NCI-H1930 (cell line): ENCODE results near the gene TM9SF2.

Experiments used
- DNase-seq, 2 experiments: peaks; one replicate each; lab custom pipeline; 2025; lab: John Stamatoyannopoulos, UW

TM9SF2 gene

DNA sequence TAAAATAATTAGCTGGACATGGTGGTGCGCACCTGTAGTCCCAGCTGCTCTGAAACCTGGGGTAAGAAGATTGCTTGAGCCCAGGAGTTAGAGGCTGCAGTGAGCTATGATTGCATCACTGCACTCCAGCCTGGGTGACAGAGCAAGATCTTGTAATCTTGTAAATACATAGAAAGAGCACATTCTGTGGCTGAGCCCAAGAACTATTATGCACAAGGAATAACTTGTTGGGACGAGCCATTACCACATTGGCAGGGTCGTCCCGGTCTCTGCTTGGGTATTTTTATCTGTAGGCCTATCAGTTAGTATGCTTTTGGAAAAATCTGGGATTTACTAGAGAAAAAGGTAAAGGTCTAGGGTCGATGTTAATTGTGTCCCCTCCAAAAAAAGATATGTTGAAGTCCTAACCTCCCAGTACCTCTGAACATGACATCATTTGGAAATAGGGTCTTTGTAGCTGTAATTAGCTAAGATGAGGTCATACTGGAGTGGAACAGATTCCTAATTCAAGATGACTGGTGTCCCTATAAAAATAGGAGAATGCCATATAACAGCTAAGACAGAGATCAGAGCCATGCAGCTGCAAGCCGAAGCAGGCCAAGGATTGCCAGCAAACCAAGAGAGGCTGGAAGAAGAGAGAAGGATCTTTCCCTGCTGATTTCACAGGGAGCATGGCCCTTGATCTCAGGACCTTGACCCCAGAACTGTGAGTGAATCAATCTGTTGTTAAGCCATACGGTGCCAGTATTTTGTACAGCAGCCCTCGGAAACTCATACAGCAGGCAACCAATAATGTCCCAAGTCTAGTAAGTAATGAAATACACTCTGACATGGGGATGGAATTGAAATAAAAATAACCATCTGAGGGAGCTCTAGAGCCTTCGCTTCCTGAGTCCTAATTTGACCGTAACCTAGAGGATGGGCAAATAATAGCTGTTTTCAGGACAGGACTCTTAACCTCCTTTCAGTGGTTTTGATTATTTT lies 77.0 kb downstream of the TM9SF2 start:
- peak in 1 of 2 experiments; percentile 11 for DNase-seq

DNA sequence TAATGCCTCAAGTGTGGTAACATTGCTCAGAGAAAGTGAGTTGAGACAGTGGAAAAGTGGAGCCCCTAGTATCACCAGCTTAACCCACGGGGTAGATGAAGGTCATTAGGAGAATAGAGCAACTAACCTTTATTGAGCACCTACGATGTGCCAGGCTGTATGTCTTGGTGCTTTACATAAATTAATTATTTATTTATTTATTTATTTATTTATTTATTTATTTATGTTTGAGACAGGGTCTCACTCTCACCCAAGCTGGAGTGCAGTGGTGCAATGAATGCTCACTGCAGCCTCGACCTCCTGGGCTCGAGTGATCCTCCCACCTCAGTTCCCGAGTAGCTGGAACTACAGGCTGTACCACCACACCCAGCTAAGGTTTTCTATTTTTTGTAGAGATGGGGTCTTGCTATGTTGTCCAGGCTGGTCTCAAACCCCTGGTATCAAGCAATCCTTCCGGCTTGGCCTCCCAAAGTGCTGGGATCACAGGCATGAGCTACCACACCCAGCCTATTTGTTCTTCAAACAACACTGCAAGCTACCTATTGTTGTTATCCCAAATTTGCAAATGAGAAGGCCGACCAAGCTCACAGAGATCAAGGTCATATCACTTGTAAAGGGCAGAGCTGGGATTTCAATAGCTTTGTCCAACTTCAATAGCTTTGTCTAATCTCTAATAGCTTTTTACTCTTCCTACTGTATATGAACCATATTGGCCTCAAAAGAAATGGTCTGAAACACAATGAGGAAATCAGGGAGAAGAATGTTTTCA lies 79.4 kb downstream of the TM9SF2 start:
- DNase-seq = no peak

GRCh38 chr13:99582511-99582910 lies 81.2 kb downstream of the TM9SF2 start:
- DNase-seq = no peak

GRCh38 chr13:99585609-99586008 lies 84.3 kb downstream of the TM9SF2 start:
- no peak for DNase-seq

- no peak for DNase-seq
Observed at GRCh38 chr13:99587021-99587420, 85.7 kb downstream of the TM9SF2 start.

DNA sequence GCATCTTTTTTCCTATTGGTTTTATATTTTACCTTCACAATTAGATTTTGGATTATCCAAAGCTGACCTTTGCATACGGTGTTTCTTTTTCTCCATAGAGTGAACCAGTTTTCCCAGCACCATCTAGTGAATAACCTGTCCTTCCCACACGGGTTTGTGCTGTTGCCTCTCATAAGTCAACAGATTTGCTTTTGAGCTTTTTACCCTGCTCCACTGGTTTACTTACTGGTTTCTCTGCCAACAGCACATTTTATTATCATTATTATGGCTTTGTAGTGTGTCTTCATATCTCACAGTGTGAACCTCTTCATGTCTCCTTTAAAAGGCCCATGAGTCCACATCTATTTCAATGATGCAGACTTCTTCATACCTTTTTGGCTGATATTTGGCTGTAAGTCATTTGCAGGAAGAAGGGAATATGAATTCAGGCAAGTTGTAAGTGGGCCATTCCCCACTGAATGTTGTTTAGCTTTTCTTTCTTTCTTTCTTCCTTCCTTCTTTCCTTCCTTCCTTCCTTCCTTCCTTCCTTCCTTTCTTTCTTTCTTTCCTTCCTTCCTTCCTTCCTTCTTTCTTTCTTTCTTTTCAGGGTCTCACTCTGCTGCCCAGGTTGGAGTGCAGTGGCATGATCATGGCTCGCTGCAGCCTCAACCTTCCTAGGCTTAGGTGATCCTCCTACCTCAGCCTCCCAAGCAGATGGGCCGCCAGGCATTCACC lies 86.8 kb downstream of the TM9SF2 start:
- no peak for DNase-seq

GRCh38 chr13:99589575-99589974 lies 88.3 kb downstream of the TM9SF2 start:
- no peak for DNase-seq

- DNase-seq = no peak
Observed at GRCh38 chr13:99590519-99591011, 89.3 kb downstream of the TM9SF2 start.

DNA sequence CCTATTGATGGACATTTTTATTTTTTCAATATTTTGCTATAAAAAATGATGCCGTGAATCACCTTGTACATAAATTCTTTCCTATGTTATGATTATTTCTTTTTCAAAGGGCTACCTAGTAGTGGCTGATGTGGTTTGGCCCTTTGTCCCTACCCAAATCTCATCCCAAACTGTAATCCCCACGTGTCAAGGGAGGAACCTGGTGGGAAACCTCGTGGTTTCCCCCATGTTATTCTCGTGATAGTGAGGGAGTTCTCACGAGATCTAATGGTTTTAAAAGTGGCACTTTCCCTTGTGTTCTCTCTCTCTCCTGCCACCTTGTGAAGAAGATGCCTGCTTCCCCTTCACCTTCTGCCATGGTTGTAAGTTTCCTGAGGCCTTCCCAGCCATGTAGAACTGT lies 94.9 kb downstream of the TM9SF2 start:
- no peak for DNase-seq

DNA sequence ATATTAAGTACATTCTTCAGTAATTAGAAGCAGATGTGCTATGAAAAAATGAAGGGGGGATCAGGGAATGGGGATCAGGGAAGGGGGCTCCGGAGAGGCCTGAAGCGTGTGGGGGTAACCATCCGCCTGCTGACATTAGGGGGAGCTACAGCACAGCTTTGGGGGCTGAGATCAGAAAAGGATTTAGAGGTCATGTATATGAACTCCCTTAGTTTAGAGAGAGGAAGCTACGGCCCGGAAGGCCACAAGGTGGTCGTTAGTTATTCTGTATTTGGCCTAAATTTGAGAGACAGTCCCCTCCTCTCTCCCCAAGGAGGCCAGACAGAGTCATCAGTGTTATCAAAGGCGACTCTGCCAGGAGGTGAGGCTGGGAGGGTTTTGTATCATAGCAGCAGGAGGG lies 99.0 kb downstream of the TM9SF2 start:
- DNase-seq = no peak

DNA sequence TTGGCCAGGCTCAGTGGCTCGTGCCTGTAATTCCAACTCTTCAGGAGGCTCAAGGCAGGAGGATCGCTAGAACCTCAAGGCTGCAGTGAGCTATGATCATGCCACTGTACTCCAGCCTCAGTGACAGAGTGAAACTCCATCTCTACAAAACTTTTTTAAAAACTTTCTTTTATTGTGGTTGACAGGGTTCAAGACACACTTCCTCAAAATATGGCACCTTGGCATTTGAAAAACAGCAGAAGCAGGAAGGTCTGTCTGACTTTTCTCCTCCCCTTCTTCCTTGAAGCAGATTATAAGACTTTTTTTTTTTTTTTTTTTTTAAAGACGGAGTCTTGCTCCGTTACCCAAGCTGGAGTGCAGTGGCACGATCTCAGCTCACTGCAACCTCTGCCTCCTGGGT lies 100.3 kb downstream of the TM9SF2 start:
- DNase-seq = no peak

DNA sequence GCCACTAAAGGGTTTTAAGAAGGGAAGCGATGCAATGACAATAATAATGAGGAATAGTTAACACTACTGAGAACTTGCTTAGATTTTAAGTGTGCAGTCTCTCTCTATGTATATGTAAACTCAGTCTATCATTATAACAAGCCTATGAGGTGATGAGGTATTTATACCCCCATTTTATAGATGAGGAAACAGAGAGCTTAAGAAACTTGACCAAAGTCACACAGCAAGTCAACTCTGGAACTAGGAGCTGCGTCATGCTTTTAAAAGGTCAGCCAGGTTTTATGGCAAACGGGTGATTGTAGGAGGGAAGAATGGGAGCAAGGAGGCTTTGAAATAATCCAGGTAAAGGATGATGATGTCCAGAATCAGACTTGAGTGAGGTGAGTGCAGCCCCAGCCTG lies 103.4 kb downstream of the TM9SF2 start:
- DNase-seq = no peak

DNA sequence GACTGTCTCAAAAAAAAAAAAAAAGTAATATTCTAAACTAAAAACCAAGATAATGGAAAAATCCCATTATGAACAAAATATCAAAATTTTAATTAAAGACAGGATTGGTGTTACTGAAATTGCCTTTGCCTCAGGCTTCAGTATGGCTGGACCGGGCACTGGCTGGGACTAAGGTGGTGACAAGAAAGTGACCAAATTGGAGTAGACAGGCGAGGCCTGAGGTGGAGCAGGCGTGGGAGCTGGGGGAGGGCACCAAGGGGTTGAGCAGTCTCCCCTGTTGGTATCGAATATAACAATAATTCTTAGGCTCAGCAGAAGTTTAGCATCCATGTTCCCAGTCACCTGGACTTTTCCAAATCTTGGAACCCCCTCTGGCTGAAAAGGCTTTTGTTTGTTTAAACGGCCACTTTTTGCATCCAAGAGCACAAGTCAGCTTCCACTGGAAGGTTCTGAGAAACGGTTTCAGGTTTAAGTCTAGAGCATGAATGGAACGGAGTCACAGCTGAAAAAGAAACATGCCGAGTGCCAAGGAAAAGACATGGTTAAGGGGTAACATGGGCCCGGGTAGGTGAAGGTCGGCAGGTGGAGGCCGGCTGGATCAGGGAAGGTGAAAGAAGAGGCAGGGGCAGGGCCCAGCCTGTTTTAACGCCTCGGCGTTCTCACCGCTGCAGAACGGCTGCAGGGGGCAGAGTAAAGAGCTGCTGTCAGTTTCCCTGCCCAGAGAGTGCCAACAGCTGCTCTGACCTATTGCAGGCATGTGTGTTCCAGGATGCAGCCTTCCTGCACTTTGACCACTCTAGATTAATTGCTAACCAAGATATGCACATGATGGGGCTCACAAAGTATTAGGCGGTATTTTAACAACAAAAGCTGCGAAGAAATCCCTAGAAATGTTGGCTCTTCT lies 104.4 kb downstream of the TM9SF2 start:
- DNase-seq = peak; percentile 45 to 59

GRCh38 chr13:99606324-99607066 lies 105.2 kb downstream of the TM9SF2 start, which contains the start of gene CLYBL:
TSS of gene CLYBL (plus strand) at chr13:99606690.
- DNase-seq = peak; percentile 66 to 81

GRCh38 chr13:99608345-99608744 lies 107.1 kb downstream of the TM9SF2 start:
- no peak for DNase-seq

GRCh38 chr13:99610702-99611289 lies 109.5 kb downstream of the TM9SF2 start:
- no peak for DNase-seq
